ENCODE measurements around the gene SKA2. TPM values are rescaled to one million over a fixed set of nuclear protein-coding genes. Genes with fewer than 3 reads are reported as not detected.

SKA2 gene
- total and polyA plus RNA-seq, 9 of the 15 experiments (the other 6 are each of a cell fraction or from before 2014, with no cell fraction given), result 58.1 to 183 (median 133) TPM

- no peak for TF ChIP-seq FOXA3 (CRISPR knock-in tag; conservative IDR thresholded peaks at IDR 0.05 in 1 of 2, IDR thresholded peaks at IDR 0.05 in 1 of 2)
- TF ChIP-seq KLF6 (CRISPR knock-in tag; IDR thresholded peaks at IDR 0.05; ENCODE audit: borderline replicate concordance), result no peak
- TF ChIP-seq CBFA2T3 (IDR thresholded peaks at IDR 0.05), result no peak
- TF ChIP-seq SOX6 (IDR thresholded peaks at IDR 0.05), result no peak
- no peak for TF ChIP-seq HMG20A (CRISPR knock-in tag; conservative IDR thresholded peaks at IDR 0.05)
- peak in 1 of 2 experiments; percentile 58 for TF ChIP-seq E2F6 (IDR thresholded peaks at IDR 0.05; ENCODE audit: borderline replicate concordance in 1 of 2, extremely low read depth in 1 of 2, insufficient read depth in 1 of 2, insufficient read length in 1 of 2, low read depth in 1 of 2, low read length in 1 of 2, poor library complexity in 1 of 2, severe bottlenecking in 1 of 2)
- peak; percentile 89 for TF ChIP-seq RBBP5 (IDR thresholded peaks at IDR 0.05; ENCODE audit: borderline replicate concordance, insufficient read depth, low read length, poor library complexity, severe bottlenecking)
- TF ChIP-seq MYC (IDR thresholded peaks at IDR 0.05; ENCODE audit: low read depth, low read length), result peak; percentile 21; the same call in 1 of the 2 replicates
- peak; percentile 42; the same call in 1 of the 2 replicates for TF ChIP-seq MYC (CRISPR knock-in tag; IDR thresholded peaks at IDR 0.05; ENCODE audit: borderline replicate concordance, low read depth)
- TF ChIP-seq JUNB (CRISPR knock-in tag; conservative IDR thresholded peaks at IDR 0.05), result no peak
- no peak for TF ChIP-seq SRSF7 (optimal IDR thresholded peaks at IDR 0.05; ENCODE audit: low read depth, low read length)
- TF ChIP-seq FOXJ3 (CRISPR knock-in tag; IDR thresholded peaks at IDR 0.05), result no peak
- peak; percentile 74; the same call in 1 of the 2 replicates for TF ChIP-seq TCF7 (IDR thresholded peaks at IDR 0.05; ENCODE audit: borderline replicate concordance)
- no peak for TF ChIP-seq ATF3 (IDR thresholded peaks at IDR 0.05)
- no peak for TF ChIP-seq ATF3 (CRISPR knock-in tag; conservative IDR thresholded peaks at IDR 0.05)
- peak; percentile 80 for TF ChIP-seq EGR1 (conservative IDR thresholded peaks at IDR 0.05)
- no peak for TF ChIP-seq HNRNPLL (IDR thresholded peaks at IDR 0.05; ENCODE audit: low read depth, low read length, poor library complexity, severe bottlenecking)
- TF ChIP-seq TRIM25 (IDR thresholded peaks at IDR 0.05; ENCODE audit: borderline replicate concordance), result no peak
- TF ChIP-seq ZNF592 (IDR thresholded peaks at IDR 0.05), result 0 out of 2 replicates have a peak, but pooled peaks have one; percentile 47
Measured at GRCh38 chr17:59154292-59154720, 680 bp downstream of the SKA2 start (continued).

Measured in K562 (cell line).